Measurements from ENCODE around the gene TACC2.
A peak's percentile ranks its signal among the peaks of the same experiment; 100 is the strongest.

The TACC2 gene

DNA sequence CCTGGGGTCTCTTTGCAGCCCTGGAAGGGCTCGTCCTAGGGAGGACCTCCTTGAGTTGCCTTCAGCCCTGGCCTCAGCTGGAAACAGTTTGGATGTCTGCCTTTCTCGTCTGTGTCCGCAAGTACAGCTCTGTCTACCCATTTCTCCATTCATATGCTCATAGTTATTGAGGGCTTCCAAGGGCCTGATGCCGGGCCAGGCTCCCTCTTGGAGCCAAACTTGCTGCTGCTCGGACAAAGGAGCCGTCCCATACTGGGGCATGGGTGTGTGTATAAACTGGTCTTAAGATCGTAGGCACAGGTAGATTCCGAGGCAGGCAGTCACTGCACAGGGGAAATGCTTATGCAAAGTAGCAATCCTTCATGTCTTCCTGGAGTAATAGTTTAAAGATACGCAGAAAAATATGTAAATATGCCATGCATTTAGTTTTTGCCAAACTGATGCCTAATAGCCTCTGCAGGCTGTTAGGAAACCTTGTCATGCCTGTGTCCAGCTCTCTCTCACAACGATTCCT, 165.1 kb downstream of the TACC2 start:
- DNase-seq (ENCODE audit: extremely low read depth, low read depth): no peak
- TF ChIP-seq, protein P1, sequence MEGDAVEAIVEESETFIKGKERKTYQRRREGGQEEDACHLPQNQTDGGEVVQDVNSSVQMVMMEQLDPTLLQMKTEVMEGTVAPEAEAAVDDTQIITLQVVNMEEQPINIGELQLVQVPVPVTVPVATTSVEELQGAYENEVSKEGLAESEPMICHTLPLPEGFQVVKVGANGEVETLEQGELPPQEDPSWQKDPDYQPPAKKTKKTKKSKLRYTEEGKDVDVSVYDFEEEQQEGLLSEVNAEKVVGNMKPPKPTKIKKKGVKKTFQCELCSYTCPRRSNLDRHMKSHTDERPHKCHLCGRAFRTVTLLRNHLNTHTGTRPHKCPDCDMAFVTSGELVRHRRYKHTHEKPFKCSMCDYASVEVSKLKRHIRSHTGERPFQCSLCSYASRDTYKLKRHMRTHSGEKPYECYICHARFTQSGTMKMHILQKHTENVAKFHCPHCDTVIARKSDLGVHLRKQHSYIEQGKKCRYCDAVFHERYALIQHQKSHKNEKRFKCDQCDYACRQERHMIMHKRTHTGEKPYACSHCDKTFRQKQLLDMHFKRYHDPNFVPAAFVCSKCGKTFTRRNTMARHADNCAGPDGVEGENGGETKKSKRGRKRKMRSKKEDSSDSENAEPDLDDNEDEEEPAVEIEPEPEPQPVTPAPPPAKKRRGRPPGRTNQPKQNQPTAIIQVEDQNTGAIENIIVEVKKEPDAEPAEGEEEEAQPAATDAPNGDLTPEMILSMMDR (IDR thresholded peaks at IDR 0.05; ENCODE audit: low read depth, low read length): no peak

DNA sequence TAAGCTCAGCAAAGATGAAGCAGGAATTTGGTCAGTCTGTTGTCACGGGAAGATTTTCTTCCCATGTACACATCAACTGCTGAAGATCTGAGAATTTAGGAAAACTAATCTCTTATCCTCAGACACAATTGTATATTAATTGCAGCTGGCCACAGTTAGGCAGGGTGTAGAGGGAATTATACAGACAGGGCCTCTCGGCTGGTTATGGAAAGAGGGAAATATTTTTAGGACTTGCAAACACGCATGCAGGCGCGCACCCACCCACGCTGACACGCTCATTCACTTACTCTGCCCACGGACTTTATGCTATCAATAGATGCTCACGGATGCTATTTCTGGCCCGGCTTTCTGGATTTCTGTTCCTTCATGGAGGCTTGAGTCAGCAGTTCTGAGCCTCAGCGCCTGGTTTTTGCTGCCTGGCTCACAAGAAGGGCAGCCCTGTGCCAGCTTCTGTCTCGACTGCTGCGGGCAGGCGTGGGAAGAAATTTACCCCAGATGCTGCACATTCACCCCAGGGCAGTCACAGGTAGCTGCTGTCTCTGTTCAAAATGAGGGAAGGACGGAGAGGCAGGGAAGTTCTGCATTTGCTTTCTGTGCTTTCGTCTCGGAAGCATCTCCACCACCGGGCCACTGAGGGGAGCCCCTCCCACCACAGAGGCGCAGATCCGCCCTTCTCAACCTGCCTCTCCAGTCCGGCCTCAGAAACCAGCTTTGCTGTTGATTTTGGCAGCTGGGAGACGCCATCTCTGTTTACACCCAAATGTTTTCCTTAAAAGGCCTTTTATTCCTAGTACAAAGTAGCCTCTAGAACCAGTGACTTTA, 165.8 kb downstream of the TACC2 start:
- TF ChIP-seq, protein P1 (IDR thresholded peaks at IDR 0.05; ENCODE audit: low read depth, low read length): no peak; the same call in 1 of the 2 replicates

GRCh38 chr10:122157451-122157850, 168.5 kb downstream of the TACC2 start:
- DNase-seq (ENCODE audit: extremely low read depth, low read depth): no peak
- TF ChIP-seq, protein P1 (IDR thresholded peaks at IDR 0.05; ENCODE audit: low read depth, low read length): no peak

More for the DNA sequence above, 165.8 kb downstream of the TACC2 start:
- peak; percentile 59 for DNase-seq (ENCODE audit: extremely low read depth, low read depth)

DNA sequence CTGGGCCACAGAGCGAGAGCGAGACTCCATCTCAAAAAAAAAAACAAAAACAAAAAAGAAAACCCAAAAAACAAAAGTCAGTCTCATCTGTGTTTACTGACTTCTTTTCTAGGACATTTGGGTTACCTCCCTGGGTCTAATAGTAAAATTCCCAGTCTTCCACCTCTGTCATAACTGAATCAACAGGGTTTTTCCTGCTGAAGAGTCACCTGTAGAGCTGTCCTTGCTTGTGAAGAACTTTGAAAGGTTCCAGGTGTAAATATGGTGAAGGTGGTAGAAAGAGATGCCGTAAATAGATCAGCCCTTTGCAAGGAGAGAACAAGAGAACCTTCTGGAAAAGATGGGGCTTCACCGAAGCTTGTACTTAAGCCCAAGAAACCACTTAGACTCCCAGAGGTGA, 169.4 kb downstream of the TACC2 start:
- TF ChIP-seq, protein P1 (IDR thresholded peaks at IDR 0.05; ENCODE audit: low read depth, low read length): no peak
- DNase-seq (ENCODE audit: extremely low read depth, low read depth): no peak

DNA sequence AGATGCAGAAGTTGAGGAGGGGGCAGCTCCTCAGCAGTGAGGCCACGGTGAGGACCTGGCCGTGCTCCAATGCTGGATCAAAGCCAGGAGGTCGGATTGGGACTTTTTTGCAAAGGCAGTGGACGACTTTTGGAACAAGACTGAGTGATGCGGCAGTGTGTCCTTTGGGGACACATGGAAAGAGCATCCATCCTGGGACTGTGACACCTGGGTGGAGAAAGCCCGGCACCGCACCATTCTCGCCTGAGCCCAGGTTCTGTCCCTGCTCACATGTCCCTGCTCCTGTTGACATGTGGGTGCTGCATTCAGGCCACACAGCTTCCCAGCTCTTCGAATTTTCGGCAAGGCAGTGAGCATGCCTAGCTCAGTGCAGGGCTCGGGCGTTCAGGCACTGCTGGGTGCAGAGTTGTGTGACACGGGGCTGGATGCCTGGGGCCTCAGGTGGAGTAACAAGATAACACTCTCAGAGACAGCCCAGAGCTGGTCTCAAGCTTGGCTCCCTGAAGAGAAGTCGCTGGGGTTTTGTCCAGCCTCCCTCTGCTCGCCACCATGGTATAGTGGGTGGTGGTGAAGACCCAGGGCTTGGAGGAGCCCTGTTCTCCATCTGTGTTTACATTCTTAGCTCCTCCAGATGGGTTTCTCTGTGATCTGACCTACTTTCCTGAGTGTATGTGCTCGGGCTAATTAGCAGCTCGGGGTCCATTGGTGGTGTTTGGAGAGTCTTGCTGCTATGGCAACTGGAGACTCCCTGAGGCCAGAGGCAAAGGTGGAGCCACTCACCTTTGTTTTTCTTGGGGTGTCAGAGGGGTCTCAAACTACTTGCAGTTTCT, 170.4 kb downstream of the TACC2 start:
- TF ChIP-seq, protein P1 (IDR thresholded peaks at IDR 0.05; ENCODE audit: low read depth, low read length): no peak
- DNase-seq (ENCODE audit: extremely low read depth, low read depth): no peak

- DNase-seq (ENCODE audit: extremely low read depth, low read depth): no peak
- TF ChIP-seq, protein P1 (IDR thresholded peaks at IDR 0.05; ENCODE audit: low read depth, low read length): no peak
Observed at GRCh38 chr10:122161795-122162194, 172.8 kb downstream of the TACC2 start.

Measured in AG09319 (cell line).